Measurements from ENCODE around the gene SLC7A8.

SLC7A8 gene

GRCh38 chr14:23123419-23123818, 60.0 kb downstream of the SLC7A8 start:
- no peak for DNase-seq
- no peaks in the 10 kb centered on the region for H3K9me3 Mint-ChIP-seq
- H3K4me1 Mint-ChIP-seq (ENCODE audit: low read depth) = peaks cover 33% of the 10 kb centered on the region
- H3K4me3 Mint-ChIP-seq = no peak overlapping the region
- no peak overlapping the region for H3K27ac Mint-ChIP-seq
- no peaks in the 10 kb centered on the region for H3K36me3 Mint-ChIP-seq (ENCODE audit: low read depth)
- H3K27me3 Mint-ChIP-seq = no peaks in the 10 kb centered on the region

GRCh38 chr14:23122086-23122485, 61.4 kb downstream of the SLC7A8 start:
- H3K9me3 Mint-ChIP-seq = no peaks in the 10 kb centered on the region
- no peaks in the 10 kb centered on the region for H3K36me3 Mint-ChIP-seq (ENCODE audit: low read depth)
- no peak overlapping the region for H3K27ac Mint-ChIP-seq
- H3K4me3 Mint-ChIP-seq = no peak overlapping the region
- H3K27me3 Mint-ChIP-seq = no peaks in the 10 kb centered on the region
- H3K4me1 Mint-ChIP-seq (ENCODE audit: low read depth) = peaks cover 43% of the 10 kb centered on the region
- DNase-seq = no peak

DNA sequence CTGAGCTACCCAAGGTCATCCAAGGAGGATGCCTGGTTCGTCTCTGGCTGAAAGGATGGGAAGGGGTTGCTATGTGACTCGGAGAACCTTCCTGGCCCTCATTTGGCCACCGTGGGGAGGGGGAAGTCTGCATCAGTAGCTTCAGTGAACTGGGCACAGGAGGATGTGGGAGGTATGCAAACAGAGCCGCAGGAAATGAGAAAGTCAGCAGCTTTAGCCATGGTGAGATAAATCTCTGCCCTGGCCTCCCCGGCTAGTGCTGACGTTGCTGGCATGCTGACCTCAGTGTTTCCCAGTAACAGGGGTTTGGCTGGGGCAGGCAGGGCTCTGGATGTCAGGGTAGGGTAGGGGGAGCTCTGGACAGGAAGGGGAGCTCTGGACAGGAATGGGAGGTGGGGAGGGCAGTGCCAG, 62.1 kb downstream of the SLC7A8 start:
- no peak for DNase-seq
- Mint-ChIP-seq H3K36me3 (ENCODE audit: low read depth) (no peaks in the 10 kb centered on the region), H3K9me3 (no peaks in the 10 kb centered on the region), H3K4me3 (no peak overlapping the region), H3K4me1 (ENCODE audit: low read depth) (peaks cover 43% of the 10 kb centered on the region), H3K27ac (no peak overlapping the region), H3K27me3 (no peaks in the 10 kb centered on the region)

DNA sequence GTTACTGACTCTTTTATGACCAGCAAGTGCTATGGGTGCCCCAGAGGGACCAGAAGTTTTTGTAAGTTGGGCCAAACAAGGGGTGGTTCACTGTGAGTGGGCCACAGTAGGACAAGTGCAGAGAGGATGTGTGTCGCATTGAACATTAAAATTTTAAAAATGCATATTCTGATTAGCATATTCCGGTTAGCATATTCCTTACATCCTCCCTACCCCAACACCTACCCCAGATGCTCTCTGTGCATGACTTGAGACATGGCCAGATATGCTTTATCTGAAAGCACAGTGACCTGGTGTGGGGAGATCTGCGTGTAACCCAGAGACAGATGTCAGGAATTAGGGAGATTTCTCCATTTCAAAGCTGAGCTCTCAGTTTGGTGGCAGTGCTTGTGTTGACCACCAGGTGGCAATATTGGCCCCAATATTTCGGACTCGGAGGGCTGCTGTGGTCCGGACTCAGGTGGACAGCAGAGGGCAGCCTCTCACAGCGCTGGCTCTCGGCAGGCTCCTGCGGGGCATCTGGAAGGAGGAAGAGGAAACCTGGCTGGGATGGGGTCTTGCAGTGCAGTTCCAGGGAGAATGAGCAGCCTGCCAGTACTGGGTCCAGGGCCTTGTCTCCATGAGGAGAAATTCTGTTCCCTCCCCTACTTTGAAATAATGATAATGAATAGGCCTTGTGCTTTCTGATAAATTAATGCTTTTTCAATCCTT, 62.8 kb downstream of the SLC7A8 start:
- H3K27me3 Mint-ChIP-seq = no peaks in the 10 kb centered on the region
- DNase-seq = peak; percentile 86
- peaks cover 43% of the 10 kb centered on the region for H3K4me1 Mint-ChIP-seq (ENCODE audit: low read depth)
- peak overlapping the region; percentile 15 for H3K4me3 Mint-ChIP-seq
- peak overlapping the region; percentile 62 for H3K27ac Mint-ChIP-seq
- no peaks in the 10 kb centered on the region for H3K36me3 Mint-ChIP-seq (ENCODE audit: low read depth)
- H3K9me3 Mint-ChIP-seq = no peaks in the 10 kb centered on the region

GRCh38 chr14:23119363-23120327, 63.8 kb downstream of the SLC7A8 start:
- peaks cover 49% of the 10 kb centered on the region for H3K4me1 Mint-ChIP-seq (ENCODE audit: low read depth)
- peak overlapping the region; percentile 77 for H3K27ac Mint-ChIP-seq
- peak; percentile 68 for DNase-seq
- no peaks in the 10 kb centered on the region for H3K27me3 Mint-ChIP-seq
- H3K9me3 Mint-ChIP-seq = no peaks in the 10 kb centered on the region
- peak overlapping the region; percentile 24 for H3K4me3 Mint-ChIP-seq
- no peaks in the 10 kb centered on the region for H3K36me3 Mint-ChIP-seq (ENCODE audit: low read depth)

GRCh38 chr14:23118506-23119362, 64.7 kb downstream of the SLC7A8 start, which contains the start of gene CEBPE:
TSS of gene CEBPE (minus strand) at chr14:23119255. CDS start at chr14:23119091, 164 bp downstream.
- Mint-ChIP-seq H3K9me3 (no peaks in the 10 kb centered on the region), H3K27ac (peak within 1 kb of the TSS; percentile 77), H3K4me3 (peak within 1 kb of the TSS; percentile 24), H3K4me1 (ENCODE audit: low read depth) (peaks cover 53% of the 10 kb centered on the region), H3K27me3 (no peaks in the 10 kb centered on the region), H3K36me3 (ENCODE audit: low read depth) (no peaks in the 10 kb centered on the region)
- DNase-seq = no peak

- no peaks in the 10 kb centered on the region for H3K36me3 Mint-ChIP-seq (ENCODE audit: low read depth)
- no peaks in the 10 kb centered on the region for H3K9me3 Mint-ChIP-seq
- no peak for DNase-seq
- H3K4me1 Mint-ChIP-seq (ENCODE audit: low read depth) = peaks cover 53% of the 10 kb centered on the region
- no peak overlapping the region for H3K4me3 Mint-ChIP-seq
- H3K27me3 Mint-ChIP-seq = no peaks in the 10 kb centered on the region
- H3K27ac Mint-ChIP-seq = no peak overlapping the region
Measured at GRCh38 chr14:23117371-23118020, 66.0 kb downstream of the SLC7A8 start.

GRCh38 chr14:23115918-23116317, 67.5 kb downstream of the SLC7A8 start:
- Mint-ChIP-seq H3K4me3 (no peak overlapping the region), H3K36me3 (ENCODE audit: low read depth) (no peaks in the 10 kb centered on the region), H3K27ac (no peak overlapping the region)

DNA sequence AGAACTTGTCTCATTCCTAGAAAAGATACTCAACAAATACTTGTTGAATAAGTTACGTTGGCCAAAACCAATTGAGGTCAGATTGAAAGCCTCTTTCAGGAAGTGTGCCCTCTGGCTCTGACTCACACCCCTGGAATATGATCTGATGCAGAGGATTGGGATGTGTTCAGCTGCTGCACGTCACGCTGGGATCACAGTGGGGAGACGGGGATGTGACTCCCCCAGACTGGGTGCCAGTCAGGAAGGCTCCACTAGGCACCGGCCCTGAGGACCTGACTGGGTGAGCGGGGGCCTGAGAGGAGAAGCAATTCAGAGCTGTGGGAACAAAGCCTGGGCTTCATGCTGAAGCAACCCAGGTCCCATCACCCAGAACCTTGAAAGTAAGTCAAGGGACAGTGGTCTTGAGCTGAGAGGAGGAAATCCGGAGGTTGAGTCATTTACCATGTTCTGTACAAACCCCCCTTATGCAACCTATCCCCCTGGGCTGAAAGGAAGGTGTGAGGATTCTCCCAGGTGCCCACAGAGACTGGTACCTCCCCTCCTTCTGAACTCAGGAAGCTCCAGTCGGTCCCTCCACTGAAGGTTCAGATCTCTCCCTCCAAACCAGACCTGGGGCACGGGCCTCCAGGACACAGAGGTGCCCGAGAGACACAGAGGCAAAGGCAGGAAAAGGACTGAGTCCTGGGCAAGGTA, 68.3 kb downstream of the SLC7A8 start:
- DNase-seq = no peak
- no peak overlapping the region for H3K4me3 Mint-ChIP-seq
- H3K4me1 Mint-ChIP-seq (ENCODE audit: low read depth) = peaks cover 36% of the 10 kb centered on the region
- H3K36me3 Mint-ChIP-seq (ENCODE audit: low read depth) = no peaks in the 10 kb centered on the region
- H3K27me3 Mint-ChIP-seq = no peaks in the 10 kb centered on the region
- no peaks in the 10 kb centered on the region for H3K9me3 Mint-ChIP-seq
- H3K27ac Mint-ChIP-seq = no peak overlapping the region

More at GRCh38 chr14:23115918-23116317, 67.5 kb downstream of the SLC7A8 start:
- Mint-ChIP-seq H3K27me3 (no peaks in the 10 kb centered on the region), H3K4me1 (ENCODE audit: low read depth) (peaks cover 43% of the 10 kb centered on the region), H3K9me3 (no peaks in the 10 kb centered on the region)
- DNase-seq = no peak

- Mint-ChIP-seq H3K4me3 (no peak overlapping the region), H3K27ac (no peak overlapping the region), H3K9me3 (no peaks in the 10 kb centered on the region), H3K27me3 (no peaks in the 10 kb centered on the region), H3K36me3 (ENCODE audit: low read depth) (no peaks in the 10 kb centered on the region), H3K4me1 (ENCODE audit: low read depth) (peaks cover 30% of the 10 kb centered on the region)
- no peak for DNase-seq
Measured at GRCh38 chr14:23114669-23115038, 68.8 kb downstream of the SLC7A8 start.

DNA sequence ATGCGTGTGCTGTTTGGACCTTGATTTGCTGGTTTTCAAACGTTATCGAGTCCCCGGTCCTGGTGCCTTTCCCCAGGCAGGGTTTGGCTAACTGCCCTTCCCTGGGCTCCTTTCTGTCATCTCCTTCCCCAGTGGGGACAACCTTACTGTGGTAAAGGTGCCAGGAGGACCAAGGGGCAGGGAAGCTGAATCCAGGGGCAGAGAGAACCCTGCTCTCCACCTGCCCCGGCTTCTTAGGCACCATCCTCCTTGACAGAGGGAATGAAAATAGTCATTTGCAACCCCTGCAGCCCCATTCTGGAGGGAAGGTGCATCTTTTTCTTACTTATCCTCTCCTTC, 69.4 kb downstream of the SLC7A8 start:
- Mint-ChIP-seq H3K27me3 (no peaks in the 10 kb centered on the region), H3K4me3 (no peak overlapping the region), H3K36me3 (ENCODE audit: low read depth) (no peaks in the 10 kb centered on the region), H3K27ac (no peak overlapping the region), H3K4me1 (ENCODE audit: low read depth) (peaks cover 25% of the 10 kb centered on the region), H3K9me3 (no peaks in the 10 kb centered on the region)
- DNase-seq = no peak

GRCh38 chr14:23113431-23114119, 69.9 kb downstream of the SLC7A8 start:
- DNase-seq = no peak
- no peaks in the 10 kb centered on the region for H3K27me3 Mint-ChIP-seq
- H3K4me3 Mint-ChIP-seq = no peak overlapping the region
- H3K36me3 Mint-ChIP-seq (ENCODE audit: low read depth) = no peaks in the 10 kb centered on the region
- no peak overlapping the region for H3K27ac Mint-ChIP-seq
- peaks cover 21% of the 10 kb centered on the region for H3K4me1 Mint-ChIP-seq (ENCODE audit: low read depth)
- no peaks in the 10 kb centered on the region for H3K9me3 Mint-ChIP-seq
